Coronary artery (tissue), 2 donors: Measurements from ENCODE around the gene P3H2.
"Not testable (repeated sequence)": the region's sequence is repeated elsewhere in the genome, so short reads cannot be mapped to it uniquely, and the experiment has no call there.

ENCODE experiments used
- DNase-seq: peaks from one replicate; pipeline ENCODE4 v3.0.0-alpha.2; 2017; ENCODE audit warnings: low spot score
- H3K27ac ChIP-seq, 2 donors: fragments of 200-600 bp; sonication (generic); one replicate each; pipeline ENCODE4 v1.5.1; 2016 to 2019
- H3K4me3 ChIP-seq: fragments of 200-600 bp; sonication (generic); 2 replicates; pipeline ENCODE4 v1.5.1; 2016; ENCODE audit warnings: mild to moderate bottlenecking, moderate library complexity
- TF ChIP-seq, protein P1 (sequence below): fragments of 200-600 bp; sonication (generic); IDR thresholded peaks from one replicate; pipeline ENCODE4 v1.5.1; 2019; ENCODE audit warnings: antibody characterized with exemption

Gene P3H2

DNA sequence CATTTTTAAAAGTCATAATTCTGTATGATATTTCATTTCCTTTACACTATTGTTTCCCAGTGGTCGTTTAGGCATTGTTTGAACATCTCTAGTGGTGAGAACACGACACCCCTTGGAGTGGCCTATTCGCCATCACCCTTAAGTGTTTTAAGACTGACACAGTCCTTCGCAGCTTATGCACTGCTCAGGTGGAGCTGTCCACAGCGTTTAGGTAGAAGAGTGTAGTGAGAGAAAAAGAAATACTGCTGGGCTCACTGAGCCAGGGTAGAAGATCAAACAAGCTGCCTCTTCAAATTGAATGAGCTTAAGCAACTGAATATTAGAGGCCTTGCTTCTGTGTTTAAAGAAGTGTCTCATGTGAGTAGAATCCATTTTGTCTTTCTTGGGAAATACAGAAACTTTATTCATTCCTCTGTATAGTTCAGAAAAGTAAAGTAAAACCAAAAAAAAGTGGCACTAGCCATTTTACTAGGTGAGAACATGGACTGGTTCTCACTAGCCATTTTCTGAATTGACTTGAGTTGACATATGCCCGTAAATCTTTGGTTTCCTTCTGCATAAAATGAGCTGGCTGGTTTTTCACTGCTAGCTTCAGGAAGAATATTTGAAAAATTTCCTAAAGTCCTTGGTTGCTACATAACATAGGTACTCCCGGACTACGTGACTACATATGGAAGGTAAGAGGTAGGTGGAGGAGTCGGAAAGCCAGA lies 155.9 kb downstream of the P3H2 start:
- TF ChIP-seq, protein P1, sequence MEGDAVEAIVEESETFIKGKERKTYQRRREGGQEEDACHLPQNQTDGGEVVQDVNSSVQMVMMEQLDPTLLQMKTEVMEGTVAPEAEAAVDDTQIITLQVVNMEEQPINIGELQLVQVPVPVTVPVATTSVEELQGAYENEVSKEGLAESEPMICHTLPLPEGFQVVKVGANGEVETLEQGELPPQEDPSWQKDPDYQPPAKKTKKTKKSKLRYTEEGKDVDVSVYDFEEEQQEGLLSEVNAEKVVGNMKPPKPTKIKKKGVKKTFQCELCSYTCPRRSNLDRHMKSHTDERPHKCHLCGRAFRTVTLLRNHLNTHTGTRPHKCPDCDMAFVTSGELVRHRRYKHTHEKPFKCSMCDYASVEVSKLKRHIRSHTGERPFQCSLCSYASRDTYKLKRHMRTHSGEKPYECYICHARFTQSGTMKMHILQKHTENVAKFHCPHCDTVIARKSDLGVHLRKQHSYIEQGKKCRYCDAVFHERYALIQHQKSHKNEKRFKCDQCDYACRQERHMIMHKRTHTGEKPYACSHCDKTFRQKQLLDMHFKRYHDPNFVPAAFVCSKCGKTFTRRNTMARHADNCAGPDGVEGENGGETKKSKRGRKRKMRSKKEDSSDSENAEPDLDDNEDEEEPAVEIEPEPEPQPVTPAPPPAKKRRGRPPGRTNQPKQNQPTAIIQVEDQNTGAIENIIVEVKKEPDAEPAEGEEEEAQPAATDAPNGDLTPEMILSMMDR: no peak
- H3K4me3 ChIP-seq: no peak overlapping the region
- H3K27ac ChIP-seq: no peak overlapping the region
- no peak for DNase-seq

GRCh38 chr3:189962466-189962865 lies 158.2 kb downstream of the P3H2 start:
- Histone ChIP-seq H3K4me3 (no peak overlapping the region), H3K27ac (no peak overlapping the region)
- TF ChIP-seq, protein P1: no peak
- DNase-seq: no peak

- no peak overlapping the region for H3K27ac ChIP-seq
- DNase-seq: peak; percentile 79
- TF ChIP-seq, protein P1: peak; percentile 72
- no peak overlapping the region for H3K4me3 ChIP-seq
These were observed 159.1 kb downstream of the P3H2 start for GRCh38 chr3:189961522-189962161.

GRCh38 chr3:189961086-189961485 lies 159.6 kb downstream of the P3H2 start:
- not testable (repeated sequence) for H3K27ac ChIP-seq, H3K4me3 ChIP-seq, DNase-seq

GRCh38 chr3:189954733-189955665 lies 165.7 kb downstream of the P3H2 start:
- Histone ChIP-seq H3K27ac (no peak overlapping the region), H3K4me3 (no peak overlapping the region)
- TF ChIP-seq, protein P1: no peak
- no peak for DNase-seq

DNA sequence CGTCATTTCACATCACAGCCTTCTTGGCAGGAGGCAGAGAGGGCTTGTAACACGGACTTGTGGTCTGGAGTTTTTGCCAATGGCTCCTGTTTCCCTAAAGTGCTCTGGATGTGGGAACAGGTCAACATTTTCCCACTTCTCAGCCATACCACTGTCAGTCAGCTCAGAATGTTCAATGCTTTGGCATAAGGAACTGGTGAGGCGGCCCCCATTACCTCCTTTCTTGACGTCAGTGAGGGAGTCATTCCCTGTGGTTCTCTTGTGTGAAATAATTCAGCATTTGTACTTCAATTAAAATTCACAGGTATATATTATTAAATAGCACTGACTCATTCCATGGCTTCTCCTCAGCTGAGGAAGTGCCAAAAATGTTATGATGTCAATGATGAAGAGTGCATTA lies 167.1 kb downstream of the P3H2 start:
- no peak for DNase-seq
- Histone ChIP-seq H3K27ac (no peak overlapping the region), H3K4me3 (no peak overlapping the region)
- TF ChIP-seq, protein P1: no peak

DNA sequence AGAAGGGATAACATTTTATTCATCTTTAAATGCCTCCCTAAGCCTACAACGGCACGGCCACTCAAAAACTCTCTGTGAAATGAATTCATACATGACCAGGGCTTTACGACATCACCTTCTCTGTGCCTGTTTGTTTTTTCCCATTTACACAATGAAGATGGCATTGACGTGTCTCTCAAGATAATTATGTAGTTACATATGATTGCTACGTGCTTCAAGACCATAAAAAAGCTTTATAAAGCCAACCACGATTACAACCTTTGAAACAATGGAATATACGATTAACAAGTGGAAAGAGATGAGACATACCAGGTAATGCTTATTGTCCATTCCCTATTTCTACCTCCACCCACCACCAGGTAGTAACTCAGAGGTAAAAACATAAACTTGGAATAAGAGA lies 168.4 kb downstream of the P3H2 start:
- TF ChIP-seq, protein P1: no peak
- no peak overlapping the region for H3K4me3 ChIP-seq
- H3K27ac ChIP-seq: no peak overlapping the region
- DNase-seq: no peak
